ENCODE data around the gene ABCA7. TPM values are rescaled to one million over a fixed set of nuclear protein-coding genes. Genes with fewer than 3 reads are reported as not detected.

ABCA7 gene
- total RNA-seq, 4 donors from 2014 or later = 15.5 to 58.7 (median 29.8) TPM

GRCh38 chr19:1070576-1070930, 30.6 kb downstream of the ABCA7 start:
- Histone ChIP-seq H3K27ac (no peak overlapping the region), H3K9me3 (no peaks in the 10 kb centered on the region), H3K36me3 (no peaks in the 10 kb centered on the region), H3K27me3 (peaks cover 20% of the 10 kb centered on the region), H3K4me1 (peaks cover 0 to 45% of the 10 kb centered on the region in 2 donors), H3K4me3 (replicated peaks in 1 of 3) (no peak overlapping the region)
- DNase-seq = no peak
- 26 to 33% methylated on average over 12 to 20 of the region's 21 CpGs for WGBS, 2 donors
- intact Hi-C loops (cut with DNase I) = no loop called here
- TF ChIP-seq, protein P1, sequence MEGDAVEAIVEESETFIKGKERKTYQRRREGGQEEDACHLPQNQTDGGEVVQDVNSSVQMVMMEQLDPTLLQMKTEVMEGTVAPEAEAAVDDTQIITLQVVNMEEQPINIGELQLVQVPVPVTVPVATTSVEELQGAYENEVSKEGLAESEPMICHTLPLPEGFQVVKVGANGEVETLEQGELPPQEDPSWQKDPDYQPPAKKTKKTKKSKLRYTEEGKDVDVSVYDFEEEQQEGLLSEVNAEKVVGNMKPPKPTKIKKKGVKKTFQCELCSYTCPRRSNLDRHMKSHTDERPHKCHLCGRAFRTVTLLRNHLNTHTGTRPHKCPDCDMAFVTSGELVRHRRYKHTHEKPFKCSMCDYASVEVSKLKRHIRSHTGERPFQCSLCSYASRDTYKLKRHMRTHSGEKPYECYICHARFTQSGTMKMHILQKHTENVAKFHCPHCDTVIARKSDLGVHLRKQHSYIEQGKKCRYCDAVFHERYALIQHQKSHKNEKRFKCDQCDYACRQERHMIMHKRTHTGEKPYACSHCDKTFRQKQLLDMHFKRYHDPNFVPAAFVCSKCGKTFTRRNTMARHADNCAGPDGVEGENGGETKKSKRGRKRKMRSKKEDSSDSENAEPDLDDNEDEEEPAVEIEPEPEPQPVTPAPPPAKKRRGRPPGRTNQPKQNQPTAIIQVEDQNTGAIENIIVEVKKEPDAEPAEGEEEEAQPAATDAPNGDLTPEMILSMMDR (IDR thresholded peaks at IDR 0.05) = no peak
- TF ChIP-seq POLR2A (IDR thresholded peaks at IDR 0.05) = no peak

GRCh38 chr19:1070931-1071791, 31.3 kb downstream of the ABCA7 start:
- Histone ChIP-seq H3K36me3 (no peaks in the 10 kb centered on the region), H3K4me3 (replicated peaks in 1 of 3) (no peak overlapping the region), H3K4me1 (peaks cover 0 to 39% of the 10 kb centered on the region in 2 donors), H3K27ac (no peak overlapping the region), H3K9me3 (no peaks in the 10 kb centered on the region), H3K27me3 (peaks cover 20% of the 10 kb centered on the region)
- intact Hi-C loops (cut with DNase I) = no loop called here
- 0 to 38% methylated on average over 7 to 27 of the region's 99 CpGs for WGBS, 2 donors
- no peak for DNase-seq
- TF ChIP-seq, protein P1 (IDR thresholded peaks at IDR 0.05) = no peak
- TF ChIP-seq POLR2A (IDR thresholded peaks at IDR 0.05) = no peak

DNA sequence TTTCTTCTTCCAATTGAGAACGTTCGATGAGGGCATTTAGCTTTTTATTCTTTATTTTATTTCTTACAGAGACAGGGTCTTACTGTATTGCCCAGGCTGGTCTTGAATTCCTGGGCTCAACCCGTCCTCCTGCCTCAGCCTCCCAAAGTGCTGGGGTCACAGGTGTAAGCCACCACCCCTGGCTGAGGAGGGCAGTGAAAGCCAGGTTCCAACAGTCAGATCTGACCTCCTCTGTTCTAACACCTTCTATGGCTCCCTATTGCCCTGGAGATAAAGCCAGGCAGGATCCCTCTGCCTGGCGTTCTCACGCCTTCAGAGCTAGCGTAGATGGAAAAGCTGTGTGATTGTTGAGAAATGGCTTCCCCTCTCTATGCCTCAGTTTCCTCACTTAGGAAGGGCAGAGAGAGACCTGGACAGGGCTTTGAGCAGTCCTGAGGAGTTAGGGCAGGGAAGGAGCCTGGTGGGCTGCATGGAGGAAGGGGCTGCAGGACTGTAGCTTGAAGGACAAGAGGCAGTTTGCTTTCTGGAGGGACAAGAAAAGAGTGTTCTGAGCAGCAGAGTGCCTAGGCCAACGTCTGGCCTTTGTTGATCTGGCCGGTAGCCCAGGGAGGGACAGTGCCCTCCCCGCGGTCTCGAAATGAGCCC, 32.6 kb downstream of the ABCA7 start:
- Histone ChIP-seq H3K4me1 (peaks cover 0 to 33% of the 10 kb centered on the region in 2 donors), H3K27me3 (peaks cover 15% of the 10 kb centered on the region), H3K4me3 (replicated peaks in 1 of 3) (no peak overlapping the region), H3K9me3 (no peaks in the 10 kb centered on the region), H3K27ac (no peak overlapping the region), H3K36me3 (no peaks in the 10 kb centered on the region)
- DNase-seq = no peak
- intact Hi-C loops (cut with DNase I) = no loop called here
- TF ChIP-seq, protein P1 (IDR thresholded peaks at IDR 0.05) = no peak
- TF ChIP-seq POLR2A (IDR thresholded peaks at IDR 0.05) = no peak
- 82 to 88% methylated on average over 11 of the region's 11 CpGs for WGBS, 2 donors

GRCh38 chr19:1073063-1073955, 33.4 kb downstream of the ABCA7 start:
- WGBS, 2 donors = 59 to 94% methylated on average over 9 to 18 of the region's 30 CpGs
- peak; percentile 31 to 59 for DNase-seq
- Histone ChIP-seq H3K4me1 (peaks cover 0 to 32% of the 10 kb centered on the region in 2 donors), H3K27me3 (peaks cover 15% of the 10 kb centered on the region), H3K4me3 (replicated peaks in 1 of 3) (no peak overlapping the region), H3K9me3 (no peaks in the 10 kb centered on the region), H3K36me3 (no peaks in the 10 kb centered on the region), H3K27ac (no peak overlapping the region)
- TF ChIP-seq, protein P1 (IDR thresholded peaks at IDR 0.05) = no peak
- TF ChIP-seq POLR2A (IDR thresholded peaks at IDR 0.05) = no peak
- intact Hi-C loops (cut with DNase I) = no loop called here
